HG02943 (cell line): Measurements from ENCODE around the gene MTHFSD.

ENCODE experiments used
- ATAC-seq: cut with Tn5 transposase; IDR thresholded peaks from one replicate; pipeline ENCODE4 v1.9.1; 2021; ENCODE audit warnings: mild to moderate bottlenecking, low read depth, moderate library complexity; ENCODE audit not compliant: unreplicated experiment

MTHFSD gene

GRCh38 chr16:86531191-86531545 is 23.9 kb downstream of the MTHFSD start:
- no peak for ATAC-seq

GRCh38 chr16:86530251-86531190 is 24.5 kb downstream of the MTHFSD start:
- no peak for ATAC-seq

- ATAC-seq = no peak
These were observed 25.9 kb downstream of the MTHFSD start for GRCh38 chr16:86529160-86529559.

- no peak for ATAC-seq
These were observed 26.7 kb downstream of the MTHFSD start for GRCh38 chr16:86528061-86528929.

GRCh38 chr16:86527366-86527765 is 27.7 kb downstream of the MTHFSD start:
- ATAC-seq = no peak

DNA sequence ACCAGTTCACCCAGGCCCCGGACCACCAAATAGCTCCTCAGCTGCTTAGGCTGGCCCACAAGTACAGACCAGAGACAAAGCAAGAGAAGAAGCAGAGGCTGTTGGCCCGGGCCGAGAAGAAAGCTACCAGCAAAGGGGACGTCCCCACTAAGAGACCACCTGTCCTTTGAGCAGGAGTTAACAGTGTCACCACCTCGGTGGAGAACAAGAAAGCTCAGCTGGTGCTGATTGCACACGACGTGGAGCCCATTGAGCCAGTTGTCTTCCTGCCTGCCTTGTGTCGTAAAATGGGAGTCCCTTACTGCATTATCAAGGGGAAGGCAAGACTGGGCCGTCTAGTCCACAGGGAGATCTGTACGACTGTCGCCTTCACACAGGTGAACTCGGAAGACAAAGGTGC is 29.3 kb downstream of the MTHFSD start:
- no peak for ATAC-seq

- ATAC-seq = no peak
These were observed 31.0 kb downstream of the MTHFSD start for GRCh38 chr16:86524029-86524428.

GRCh38 chr16:86523166-86523740 is 31.8 kb downstream of the MTHFSD start:
- no peak for ATAC-seq

DNA sequence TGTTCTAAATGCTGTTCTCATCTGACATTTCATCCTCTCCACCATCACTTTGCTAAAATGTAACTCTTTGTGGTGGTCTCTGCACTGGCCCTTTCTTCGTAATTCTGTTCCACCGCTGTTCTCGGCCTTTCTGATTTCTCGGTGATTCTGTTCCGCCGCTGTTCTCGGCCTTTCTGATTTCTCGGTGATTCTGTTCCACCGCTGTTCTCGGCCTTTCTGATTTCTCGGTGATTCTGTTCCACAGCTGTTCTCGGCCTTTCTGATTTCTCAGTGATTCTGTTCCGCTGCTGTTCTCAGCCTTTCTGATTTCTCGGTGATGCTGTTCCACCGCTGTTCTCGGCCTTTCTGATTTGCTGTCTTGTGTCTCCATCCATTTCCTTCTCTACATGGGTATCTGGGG is 32.4 kb downstream of the MTHFSD start:
- no peak for ATAC-seq

DNA sequence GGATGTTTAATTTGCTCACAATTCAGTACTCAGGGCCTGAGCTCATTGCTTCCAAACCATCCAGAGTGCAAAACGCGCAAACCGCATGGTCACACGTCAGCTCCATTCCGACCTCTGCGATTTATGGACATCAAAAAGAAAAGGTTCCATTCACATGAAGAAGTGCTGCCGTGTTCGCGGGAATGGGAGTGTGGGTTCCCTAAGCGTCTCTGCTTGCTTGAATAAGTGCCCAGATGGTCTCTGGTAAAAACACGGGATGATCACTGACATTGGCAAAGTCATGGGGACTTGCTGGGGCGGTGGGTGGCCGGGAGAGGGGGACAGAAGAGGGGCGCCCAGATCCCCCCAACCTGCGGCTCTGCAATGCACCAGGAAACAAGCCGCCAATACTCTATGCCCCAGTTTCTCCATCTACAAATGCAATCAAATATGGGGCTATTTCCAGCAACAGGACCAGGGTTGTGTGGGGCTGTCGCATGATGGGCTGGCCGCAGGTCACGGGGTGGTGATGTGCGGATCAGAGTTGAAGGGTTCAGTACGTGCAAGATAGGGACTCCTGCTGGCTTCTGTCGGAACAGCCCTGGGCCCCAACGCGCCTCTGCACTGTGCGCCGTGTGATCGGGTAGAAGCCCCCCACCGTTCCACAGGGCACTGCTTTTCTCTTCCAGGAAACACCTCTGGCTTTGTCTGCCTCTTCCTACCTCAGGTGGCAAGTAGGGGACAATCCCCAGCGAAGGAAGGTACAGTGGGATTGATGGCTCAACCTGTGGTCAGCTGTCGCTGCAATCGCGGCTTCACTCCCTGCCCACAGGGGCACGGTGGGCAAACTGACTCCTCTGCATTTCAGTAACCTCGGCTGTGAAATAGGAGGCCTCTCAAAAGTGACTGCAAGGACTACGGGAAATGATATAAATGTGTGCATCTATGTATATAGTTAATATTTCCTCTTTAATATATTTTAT is 33.5 kb downstream of the MTHFSD start:
- no peak for ATAC-seq

- no peak for ATAC-seq
These were observed 34.5 kb downstream of the MTHFSD start for GRCh38 chr16:86520317-86521210.

DNA sequence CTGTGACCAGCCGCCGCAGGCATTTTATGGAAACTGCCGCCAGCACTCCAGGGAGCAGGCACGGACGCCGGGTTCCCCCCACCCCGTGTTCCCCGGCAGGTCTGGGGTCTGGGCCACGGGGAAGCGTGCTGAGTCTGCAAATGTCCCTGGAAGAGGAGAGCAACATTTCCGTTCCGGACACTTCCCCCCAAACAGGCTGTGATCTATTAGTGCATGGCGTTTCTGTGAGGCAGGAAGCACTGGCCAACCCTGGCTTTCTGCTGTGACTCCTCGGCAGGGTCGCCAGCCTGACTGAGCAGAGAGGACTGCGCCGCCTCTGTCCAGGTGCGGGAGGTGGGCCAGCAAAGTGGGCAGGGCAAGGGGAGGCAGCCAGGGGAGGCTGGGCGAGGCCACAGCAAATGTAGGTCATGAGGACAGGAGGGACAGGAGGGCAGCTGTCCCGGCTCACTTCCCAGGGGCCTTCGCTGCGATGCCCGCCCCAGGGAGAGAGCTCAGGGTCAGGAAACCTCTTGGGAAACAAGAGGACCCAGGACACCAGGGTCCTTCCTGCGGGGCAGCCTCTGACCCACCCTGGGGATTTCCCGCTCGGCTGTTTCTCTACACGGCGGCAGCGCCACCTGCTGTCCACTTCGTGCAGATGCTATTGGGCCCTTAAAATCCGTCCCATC is 35.3 kb downstream of the MTHFSD start:
- ATAC-seq = no peak

DNA sequence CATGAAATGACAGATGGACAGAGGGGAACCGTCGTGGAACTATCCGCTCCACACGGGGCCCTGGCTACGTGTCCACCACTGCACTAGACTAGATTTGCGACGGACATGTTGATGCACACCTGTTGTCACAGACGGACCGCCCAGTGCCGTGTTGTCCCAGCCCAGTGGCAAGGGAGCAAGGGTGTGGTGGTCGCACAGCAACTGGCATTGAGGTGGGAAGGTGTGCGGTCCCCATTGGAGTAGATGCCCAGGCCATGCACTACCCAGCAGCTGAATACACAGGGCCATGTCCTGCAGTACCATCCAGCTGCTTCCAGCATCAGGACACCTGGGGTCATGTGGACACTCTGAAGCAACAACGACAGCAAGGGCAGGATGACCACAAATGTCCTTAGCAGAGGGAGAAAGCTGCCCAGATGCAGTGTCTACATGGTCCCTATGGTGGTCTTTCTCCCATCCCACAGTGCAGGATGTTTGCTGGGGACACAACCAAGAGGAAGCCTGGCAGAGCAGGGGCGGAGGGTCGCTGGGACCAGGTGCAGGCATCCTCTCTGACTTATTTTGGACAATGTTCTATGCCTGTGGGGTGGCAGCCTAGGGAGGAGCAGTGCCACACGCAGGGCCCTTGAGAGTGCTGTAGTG is 35.9 kb downstream of the MTHFSD start:
- ATAC-seq = no peak

- ATAC-seq = no peak
These were observed 37.3 kb downstream of the MTHFSD start for GRCh38 chr16:86517652-86518258.

DNA sequence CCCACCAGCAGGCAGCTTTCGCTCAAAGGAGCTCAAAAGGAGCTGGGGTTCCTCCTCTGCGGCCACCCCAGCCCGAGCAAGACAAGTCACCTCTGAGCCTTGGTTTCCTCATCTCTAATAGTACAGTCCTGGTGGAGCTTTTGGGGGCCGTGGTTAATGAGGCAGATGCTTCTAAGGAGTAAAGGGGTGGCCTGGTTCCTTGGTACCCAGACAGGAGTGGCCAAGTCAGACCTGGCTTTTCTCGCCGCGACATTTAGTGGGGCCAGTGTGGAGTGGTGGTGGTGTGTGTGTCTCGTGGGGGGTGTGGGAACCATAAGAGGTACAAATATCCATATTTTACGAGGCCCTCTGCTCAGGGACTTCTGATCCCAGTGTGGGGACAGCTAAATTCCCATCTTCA is 38.0 kb downstream of the MTHFSD start:
- no peak for ATAC-seq

DNA sequence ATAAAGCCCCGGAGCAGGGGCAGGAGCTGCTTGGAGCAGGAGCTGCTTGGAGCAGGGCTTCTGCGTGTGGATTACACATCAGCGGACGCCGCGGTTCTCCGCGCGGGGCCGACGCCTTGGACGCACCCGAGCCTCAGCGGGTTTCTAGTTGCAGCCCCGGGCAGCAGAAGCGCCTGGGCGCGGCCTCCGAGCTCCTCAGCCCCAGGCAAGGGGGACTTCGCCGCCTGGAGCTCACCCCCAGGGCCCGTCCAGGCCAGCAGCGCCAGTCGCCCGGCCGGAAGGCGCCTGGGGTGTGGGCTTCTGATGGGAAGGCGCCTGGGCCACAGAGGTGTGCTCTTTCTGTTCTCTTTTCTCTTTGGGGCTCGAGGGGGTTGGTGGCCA is 38.4 kb downstream of the MTHFSD start:
- ATAC-seq = no peak

- ATAC-seq = no peak
These were observed 39.0 kb downstream of the MTHFSD start for GRCh38 chr16:86515777-86516622.
